ENCODE data around the gene SPATA6. TPM values are rescaled to one million over a fixed set of nuclear protein-coding genes. Genes with fewer than 3 reads are reported as not detected.

SPATA6 gene
- total RNA-seq, 2 donors from 2014 or later: 12.2 to 23.2 TPM

GRCh38 chr1:48344373-48344772 lies 127.6 kb downstream of the SPATA6 start:
- no peaks in the 10 kb centered on the region for H3K4me1 ChIP-seq (replicated peaks)
- no peaks in the 10 kb centered on the region for H3K9me3 ChIP-seq
- TF ChIP-seq, protein P1, sequence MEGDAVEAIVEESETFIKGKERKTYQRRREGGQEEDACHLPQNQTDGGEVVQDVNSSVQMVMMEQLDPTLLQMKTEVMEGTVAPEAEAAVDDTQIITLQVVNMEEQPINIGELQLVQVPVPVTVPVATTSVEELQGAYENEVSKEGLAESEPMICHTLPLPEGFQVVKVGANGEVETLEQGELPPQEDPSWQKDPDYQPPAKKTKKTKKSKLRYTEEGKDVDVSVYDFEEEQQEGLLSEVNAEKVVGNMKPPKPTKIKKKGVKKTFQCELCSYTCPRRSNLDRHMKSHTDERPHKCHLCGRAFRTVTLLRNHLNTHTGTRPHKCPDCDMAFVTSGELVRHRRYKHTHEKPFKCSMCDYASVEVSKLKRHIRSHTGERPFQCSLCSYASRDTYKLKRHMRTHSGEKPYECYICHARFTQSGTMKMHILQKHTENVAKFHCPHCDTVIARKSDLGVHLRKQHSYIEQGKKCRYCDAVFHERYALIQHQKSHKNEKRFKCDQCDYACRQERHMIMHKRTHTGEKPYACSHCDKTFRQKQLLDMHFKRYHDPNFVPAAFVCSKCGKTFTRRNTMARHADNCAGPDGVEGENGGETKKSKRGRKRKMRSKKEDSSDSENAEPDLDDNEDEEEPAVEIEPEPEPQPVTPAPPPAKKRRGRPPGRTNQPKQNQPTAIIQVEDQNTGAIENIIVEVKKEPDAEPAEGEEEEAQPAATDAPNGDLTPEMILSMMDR (IDR thresholded peaks at IDR 0.05): no peak
- TF ChIP-seq POLR2AphosphoS5 (IDR thresholded peaks at IDR 0.05) (no peak), POLR2A (IDR thresholded peaks at IDR 0.05) (no peak)
- WGBS: 97% methylated on average over 4 of the region's 4 CpGs
- H3K27ac ChIP-seq: no peak overlapping the region
- intact Hi-C loops (cut with DNase I): no loop called here
- no peaks in the 10 kb centered on the region for H3K36me3 ChIP-seq
- H3K4me3 ChIP-seq: no peak overlapping the region
- no peaks in the 10 kb centered on the region for H3K27me3 ChIP-seq (replicated peaks; ENCODE audit: insufficient read depth)
- no peak for DNase-seq (ENCODE audit: low spot score)

DNA sequence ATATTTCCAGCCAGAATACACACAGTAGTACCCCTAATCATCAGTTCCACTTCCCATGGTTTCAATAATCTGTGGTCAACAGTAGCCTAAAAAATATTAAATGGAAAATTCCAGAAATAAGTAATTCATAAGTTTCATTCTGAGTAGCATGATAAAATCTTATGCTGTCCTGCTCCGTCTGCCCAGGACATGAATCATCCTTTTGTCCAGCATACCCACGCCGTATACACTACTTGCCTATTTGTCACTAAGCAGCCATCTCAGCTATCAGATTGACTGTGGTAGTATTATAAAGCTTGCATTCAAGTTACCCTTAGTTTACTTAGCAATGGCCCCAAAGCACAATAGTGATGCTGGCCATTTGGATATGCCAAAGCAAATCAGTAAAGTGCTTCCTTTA lies 130.8 kb downstream of the SPATA6 start:
- Histone ChIP-seq H3K9me3 (no peaks in the 10 kb centered on the region), H3K36me3 (no peaks in the 10 kb centered on the region), H3K27ac (no peak overlapping the region), H3K4me3 (no peak overlapping the region), H3K27me3 (replicated peaks; ENCODE audit: insufficient read depth) (no peaks in the 10 kb centered on the region), H3K4me1 (replicated peaks) (no peaks in the 10 kb centered on the region)
- 86% methylated on average over 3 of the region's 3 CpGs for WGBS
- intact Hi-C loops (cut with DNase I): no loop called here
- no peak for TF ChIP-seq POLR2AphosphoS5 (IDR thresholded peaks at IDR 0.05)
- DNase-seq (ENCODE audit: low spot score): no peak

DNA sequence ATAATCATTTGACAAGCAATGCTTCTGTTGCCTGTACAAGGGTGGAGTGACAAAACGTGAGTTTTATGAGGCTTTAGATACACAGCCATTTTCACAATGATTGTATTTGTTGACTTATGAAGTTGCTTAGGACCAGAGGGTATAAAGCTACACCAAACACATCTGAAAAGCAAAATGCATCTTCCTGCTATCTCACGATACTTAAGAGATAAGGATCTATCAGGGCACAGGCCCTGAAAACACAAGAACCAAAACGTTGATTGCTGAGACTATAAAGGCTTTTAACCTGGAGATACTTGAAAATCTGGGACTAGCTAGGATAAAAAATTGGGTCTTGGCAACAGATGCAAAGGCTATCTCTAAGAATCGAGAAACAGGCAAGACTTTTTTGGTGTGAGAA lies 133.7 kb downstream of the SPATA6 start:
- no peak overlapping the region for H3K27ac ChIP-seq
- H3K4me1 ChIP-seq (replicated peaks): no peaks in the 10 kb centered on the region
- H3K4me3 ChIP-seq: no peak overlapping the region
- intact Hi-C loops (cut with DNase I): no loop called here
- H3K27me3 ChIP-seq (replicated peaks; ENCODE audit: insufficient read depth): no peaks in the 10 kb centered on the region
- no peaks in the 10 kb centered on the region for H3K36me3 ChIP-seq
- WGBS: 43% methylated on average over 4 of the region's 4 CpGs
- no peak for DNase-seq (ENCODE audit: low spot score)
- no peaks in the 10 kb centered on the region for H3K9me3 ChIP-seq
- TF ChIP-seq POLR2AphosphoS5 (IDR thresholded peaks at IDR 0.05): no peak
- no peak for TF ChIP-seq POLR2A (IDR thresholded peaks at IDR 0.05)
- TF ChIP-seq, protein P1 (IDR thresholded peaks at IDR 0.05): no peak

DNA sequence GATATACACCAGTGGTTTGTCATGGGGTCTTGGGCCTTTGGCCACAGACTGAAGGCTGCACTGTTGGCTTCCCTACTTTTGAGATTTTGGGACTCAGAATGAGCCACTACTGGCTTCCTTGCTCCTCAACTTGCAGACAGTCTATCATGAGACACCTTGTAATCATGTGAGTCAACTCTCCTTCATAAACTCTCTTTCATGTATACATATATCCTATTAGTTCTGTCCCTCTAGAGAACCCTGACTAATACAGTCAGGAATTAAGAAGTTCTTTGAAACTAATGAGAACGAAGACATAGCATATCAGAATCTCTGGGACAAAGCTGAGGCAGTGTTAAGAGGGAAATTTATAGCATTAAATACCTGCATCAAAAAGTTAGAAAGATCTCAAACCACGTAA lies 138.7 kb downstream of the SPATA6 start:
- TF ChIP-seq POLR2AphosphoS5 (IDR thresholded peaks at IDR 0.05) (no peak), POLR2A (IDR thresholded peaks at IDR 0.05) (no peak)
- TF ChIP-seq, protein P1 (IDR thresholded peaks at IDR 0.05): no peak
- no peak for DNase-seq (ENCODE audit: low spot score)
- Histone ChIP-seq H3K9me3 (no peaks in the 10 kb centered on the region), H3K36me3 (no peaks in the 10 kb centered on the region), H3K27ac (no peak overlapping the region), H3K4me3 (no peak overlapping the region), H3K27me3 (replicated peaks; ENCODE audit: insufficient read depth) (no peaks in the 10 kb centered on the region), H3K4me1 (replicated peaks) (no peaks in the 10 kb centered on the region)
- WGBS: 49% methylated on average over 2 of the region's 2 CpGs
- intact Hi-C loops (cut with DNase I): no loop called here

DNA sequence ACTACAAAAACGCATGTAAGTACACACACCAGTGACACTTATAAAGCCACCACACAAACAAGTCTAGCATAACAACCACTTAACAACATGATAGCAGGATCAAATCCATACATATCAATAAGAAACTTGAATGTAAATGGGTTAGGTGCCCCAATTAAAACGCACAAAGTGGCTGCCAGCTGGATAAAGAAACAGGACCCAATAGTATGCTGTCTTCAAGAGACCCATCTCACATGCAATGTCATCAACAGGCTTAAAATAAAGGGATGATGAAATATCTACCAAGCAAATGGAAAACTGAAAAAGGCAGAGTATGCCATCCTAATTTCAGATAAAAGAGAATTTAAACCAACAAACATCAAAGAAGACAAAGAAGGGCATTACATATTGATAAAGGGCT lies 139.9 kb downstream of the SPATA6 start:
- TF ChIP-seq POLR2A (IDR thresholded peaks at IDR 0.05): no peak
- no peaks in the 10 kb centered on the region for H3K4me1 ChIP-seq (replicated peaks)
- 83% methylated on average over 2 of the region's 2 CpGs for WGBS
- H3K36me3 ChIP-seq: no peaks in the 10 kb centered on the region
- no peaks in the 10 kb centered on the region for H3K27me3 ChIP-seq (replicated peaks; ENCODE audit: insufficient read depth)
- H3K27ac ChIP-seq: no peak overlapping the region
- intact Hi-C loops (cut with DNase I): no loop called here
- no peak overlapping the region for H3K4me3 ChIP-seq
- H3K9me3 ChIP-seq: no peaks in the 10 kb centered on the region
- DNase-seq (ENCODE audit: low spot score): no peak

DNA sequence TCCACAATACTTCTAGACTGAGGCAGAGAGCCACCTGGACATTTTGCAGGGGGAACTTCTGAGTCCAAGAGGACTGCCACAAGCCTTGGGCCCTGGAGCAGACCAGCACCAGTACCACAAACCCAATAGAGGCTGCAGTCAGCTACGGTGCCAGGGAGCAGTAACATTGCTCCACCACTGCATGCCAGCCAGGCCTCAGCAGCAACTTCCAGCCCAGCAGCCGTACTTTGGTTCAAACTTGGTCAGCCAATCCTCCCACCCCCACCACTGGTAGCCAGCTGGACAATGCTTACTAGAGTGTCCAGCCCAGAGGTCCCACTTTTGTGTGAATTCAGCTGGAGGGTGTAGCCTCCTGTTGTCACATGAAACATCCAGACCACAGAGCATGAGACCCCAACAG lies 142.1 kb downstream of the SPATA6 start:
- Histone ChIP-seq H3K4me1 (replicated peaks) (no peaks in the 10 kb centered on the region), H3K27ac (no peak overlapping the region), H3K9me3 (no peaks in the 10 kb centered on the region), H3K4me3 (no peak overlapping the region), H3K36me3 (peaks cover 0 to 4% of the 10 kb centered on the region in 2 donors), H3K27me3 (replicated peaks; ENCODE audit: insufficient read depth) (no peaks in the 10 kb centered on the region)
- intact Hi-C loops (cut with DNase I): no loop called here
- TF ChIP-seq POLR2AphosphoS5 (IDR thresholded peaks at IDR 0.05): no peak
- TF ChIP-seq POLR2A (IDR thresholded peaks at IDR 0.05): no peak
- TF ChIP-seq, protein P1 (IDR thresholded peaks at IDR 0.05): no peak
- 92% methylated on average over 2 of the region's 2 CpGs for WGBS
- no peak for DNase-seq (ENCODE audit: low spot score)
